Omental fat pad (tissue), 4 donors: Measurements from ENCODE around the gene APBB1IP. TPM values are rescaled to one million over a fixed set of nuclear protein-coding genes. Genes with fewer than 3 reads are reported as not detected.

Experiments used
- ATAC-seq: fragments of 150-250 bp; one replicate; pipeline ENCODE4 v1.9.1; 2016; ENCODE audit warnings: mild to moderate bottlenecking, moderate library complexity; ENCODE audit not compliant: low FRiP score
- DNase-seq: peaks from one replicate; pipeline ENCODE4 v3.0.0-alpha.2; 2019; ENCODE audit warnings: low spot score
- CTCF ChIP-seq, 3 donors: fragments of 450-650 bp; IDR thresholded peaks; one replicate each; pipeline ENCODE4 v1.5.1; 2016 to 2017; ENCODE audit warnings: antibody characterized with exemption in 3 of 3, mild to moderate bottlenecking in 3 of 3, moderate library complexity in 2 of 3
- total RNA-seq, 4 donors: library from RNA; depleted of rRNA; stranded (reverse); fragments of >200 nt; gene quantifications; one replicate each; pipeline ENCODE4 v1.1.0, GENCODE V29; 2016

APBB1IP gene
- total RNA-seq, 4 donors from 2014 or later = 8.5 to 23.5 (median 20.5) TPM

- ATAC-seq (no peak), DNase-seq (no peak)
- TF ChIP-seq CTCF (IDR thresholded peaks at IDR 0.05) = no peak
Measured at GRCh38 chr10:26506736-26507135, 68.6 kb downstream of the APBB1IP start.

GRCh38 chr10:26507441-26507840 lies 69.3 kb downstream of the APBB1IP start:
- DNase-seq (no peak), ATAC-seq (no peak)
- no peak for TF ChIP-seq CTCF (IDR thresholded peaks at IDR 0.05)

- ATAC-seq (no peak), DNase-seq (no peak)
- no peak for TF ChIP-seq CTCF (IDR thresholded peaks at IDR 0.05)
Measured at GRCh38 chr10:26508016-26508415, 69.9 kb downstream of the APBB1IP start.

GRCh38 chr10:26509307-26509706 lies 71.2 kb downstream of the APBB1IP start:
- ATAC-seq (no peak), DNase-seq (no peak)
- no peak for TF ChIP-seq CTCF (IDR thresholded peaks at IDR 0.05)

GRCh38 chr10:26513101-26513500 lies 75.0 kb downstream of the APBB1IP start:
- no peak for ATAC-seq
- no peak for DNase-seq
- TF ChIP-seq CTCF (IDR thresholded peaks at IDR 0.05) = no peak

- ATAC-seq = peak; percentile 51
- DNase-seq = no peak
- TF ChIP-seq CTCF (IDR thresholded peaks at IDR 0.05) = no peak
Measured at GRCh38 chr10:26516540-26517101, 78.5 kb downstream of the APBB1IP start.

GRCh38 chr10:26517141-26517867 lies 79.2 kb downstream of the APBB1IP start:
- no peak for TF ChIP-seq CTCF (IDR thresholded peaks at IDR 0.05)
- ATAC-seq (no peak), DNase-seq (no peak)
